GM21717 (cell line): ENCODE data around the gene MICAL3.
"Not testable (repeated sequence)": the region's sequence is repeated elsewhere in the genome, so short reads cannot be mapped to it uniquely, and the experiment has no call there.

Experiments used
- ATAC-seq: cut with Tn5 transposase; IDR thresholded peaks from one replicate; pipeline ENCODE4 v1.9.1; 2021; ENCODE audit warnings: mild to moderate bottlenecking, moderate library complexity; ENCODE audit not compliant: unreplicated experiment

Gene MICAL3

GRCh38 chr22:17892376-17892775 lies 132.0 kb downstream of the MICAL3 start:
- ATAC-seq: no peak

- ATAC-seq: no peak
Measured at GRCh38 chr22:17891481-17892167, 132.7 kb downstream of the MICAL3 start.

DNA sequence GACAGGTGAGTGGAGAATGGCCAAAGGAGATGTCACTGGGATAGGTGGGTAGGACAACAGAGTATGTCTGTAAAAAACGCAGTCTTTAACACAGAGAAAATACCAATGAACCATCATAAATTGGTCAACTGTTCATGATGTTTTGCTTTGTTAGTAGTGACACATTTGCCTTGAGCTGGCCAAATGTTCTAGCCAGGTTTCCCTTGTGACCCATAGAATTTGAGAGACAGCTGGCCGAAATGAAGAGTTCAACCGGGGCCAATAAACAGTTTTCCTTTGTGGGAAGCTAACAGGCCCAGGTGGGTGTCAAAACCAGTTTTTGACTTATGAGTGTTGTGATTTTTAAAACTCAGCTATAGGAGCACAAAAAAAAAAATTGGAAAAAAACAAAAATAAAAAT lies 133.5 kb downstream of the MICAL3 start:
- no peak for ATAC-seq

DNA sequence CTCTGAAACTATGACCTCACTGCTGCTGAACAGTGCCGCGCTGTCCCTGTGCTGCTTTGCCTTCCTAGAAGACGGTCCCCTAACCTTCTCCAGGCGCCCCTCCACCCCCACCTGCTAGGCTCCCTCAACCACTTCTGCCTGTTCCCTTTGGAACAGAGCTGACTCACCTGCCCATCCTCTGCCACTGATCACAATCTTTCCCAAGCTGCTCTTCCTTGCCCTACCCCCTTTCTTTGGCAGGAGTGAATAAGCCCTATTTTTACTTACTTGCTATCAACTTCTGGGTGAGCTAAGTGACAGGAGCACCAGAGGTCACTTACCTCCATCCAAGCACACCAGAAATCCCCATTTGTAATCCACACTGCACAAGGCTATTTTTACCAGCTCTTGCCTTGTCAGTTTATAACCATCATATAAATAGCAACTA lies 134.1 kb downstream of the MICAL3 start:
- ATAC-seq: no peak

DNA sequence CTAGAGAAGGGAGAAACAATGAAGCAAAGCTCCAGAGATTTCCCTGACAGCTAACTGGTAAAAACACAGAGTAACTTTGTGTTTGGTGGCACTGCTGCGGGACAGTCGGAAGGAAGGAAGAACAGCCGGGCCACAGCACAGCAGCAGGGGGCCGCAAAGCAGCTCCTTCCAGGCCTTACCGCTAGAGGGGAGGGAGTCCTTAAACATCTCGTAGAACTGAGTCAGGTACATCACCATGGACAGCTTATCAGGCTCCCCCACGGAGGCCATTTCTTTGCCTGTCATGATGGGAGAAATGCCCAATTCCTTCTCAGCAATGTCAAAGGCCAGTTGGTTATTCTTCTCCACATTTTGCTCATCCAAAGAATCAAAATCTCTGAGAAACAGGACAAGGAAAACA lies 135.5 kb downstream of the MICAL3 start:
- ATAC-seq: no peak

DNA sequence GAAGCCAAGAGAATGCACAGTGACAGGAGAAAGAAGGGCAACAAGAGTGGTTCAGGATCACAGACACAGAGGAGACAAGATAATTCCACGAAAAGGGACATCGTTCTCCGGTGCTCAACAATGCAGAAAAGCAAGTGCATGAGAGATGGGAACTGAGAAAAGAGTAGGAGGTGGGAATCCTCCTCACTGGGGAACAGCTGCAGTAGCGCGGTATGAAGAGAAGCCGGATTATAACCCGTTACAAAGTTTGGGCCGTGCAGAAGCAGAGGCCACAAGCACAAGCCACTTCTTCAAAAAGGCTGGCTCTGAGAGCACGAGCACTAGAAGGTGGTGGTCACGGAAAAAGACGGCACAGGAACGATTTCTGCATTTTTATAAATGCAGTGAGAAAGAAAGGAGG lies 135.9 kb downstream of the MICAL3 start:
- no peak for ATAC-seq

- no peak for ATAC-seq
Measured at GRCh38 chr22:17884893-17885292, 139.5 kb downstream of the MICAL3 start.

DNA sequence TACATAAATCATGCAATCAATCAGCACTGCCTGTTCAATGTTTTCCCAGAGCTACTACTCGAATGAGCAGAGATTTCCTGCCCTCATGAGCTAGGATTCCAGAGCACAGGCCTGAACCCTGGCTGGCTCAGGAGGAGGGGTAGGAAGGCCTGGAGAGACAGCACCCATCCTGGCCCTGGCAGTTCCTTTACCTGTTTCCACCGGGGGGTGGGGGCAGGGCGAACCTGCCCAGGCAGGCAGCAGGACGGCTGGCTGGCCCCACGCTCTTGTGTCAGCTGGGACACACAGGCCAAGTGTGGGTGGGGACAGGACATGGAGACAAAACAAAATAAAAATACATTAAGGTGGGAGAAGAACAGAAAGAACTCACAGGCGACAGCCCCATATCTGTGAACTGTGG lies 140.3 kb downstream of the MICAL3 start:
- no peak for ATAC-seq

- ATAC-seq: no peak
Measured at GRCh38 chr22:17883356-17883755, 141.0 kb downstream of the MICAL3 start.

DNA sequence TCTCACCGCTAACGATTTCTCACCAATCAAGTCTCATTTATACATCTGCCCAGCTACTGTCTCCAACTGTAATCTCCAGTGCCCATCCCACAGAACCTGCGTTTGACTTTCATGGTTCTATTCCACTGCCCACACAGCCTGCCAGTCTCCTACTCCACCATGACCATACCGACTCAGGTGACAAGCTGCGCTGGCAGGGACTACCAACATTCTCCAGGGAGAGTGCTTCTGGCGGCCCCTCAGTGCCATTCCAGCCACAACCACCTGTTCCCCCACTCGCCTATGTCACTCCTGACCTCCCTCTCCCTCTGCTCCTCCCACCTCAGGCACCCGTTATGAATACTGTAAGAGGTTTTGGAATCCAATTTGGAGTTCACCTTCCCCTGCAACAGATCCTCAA lies 141.6 kb downstream of the MICAL3 start:
- ATAC-seq: no peak

- no peak for ATAC-seq
Measured at GRCh38 chr22:17882162-17882561, 142.2 kb downstream of the MICAL3 start.

- no peak for ATAC-seq
Measured at GRCh38 chr22:17881366-17881765, 143.0 kb downstream of the MICAL3 start.

DNA sequence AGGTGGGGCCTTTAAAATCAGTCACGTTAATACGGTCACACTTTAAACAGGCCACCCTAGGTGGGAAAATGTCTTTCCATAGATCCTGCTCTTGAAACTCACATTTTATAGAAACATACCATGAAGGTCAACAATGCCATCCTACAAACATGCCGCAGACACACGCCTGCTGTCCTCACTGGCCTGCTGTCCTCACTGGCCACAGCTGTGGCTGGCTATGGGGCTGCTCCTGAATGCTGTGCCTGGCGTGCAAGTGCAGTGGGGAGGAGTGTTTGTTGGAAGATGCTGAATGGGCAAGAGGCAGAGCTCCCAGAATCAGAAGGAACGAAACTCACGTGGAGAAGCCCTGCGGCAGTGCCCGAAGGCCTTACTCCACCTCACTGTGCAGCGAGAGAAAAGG lies 143.9 kb downstream of the MICAL3 start:
- no peak for ATAC-seq

DNA sequence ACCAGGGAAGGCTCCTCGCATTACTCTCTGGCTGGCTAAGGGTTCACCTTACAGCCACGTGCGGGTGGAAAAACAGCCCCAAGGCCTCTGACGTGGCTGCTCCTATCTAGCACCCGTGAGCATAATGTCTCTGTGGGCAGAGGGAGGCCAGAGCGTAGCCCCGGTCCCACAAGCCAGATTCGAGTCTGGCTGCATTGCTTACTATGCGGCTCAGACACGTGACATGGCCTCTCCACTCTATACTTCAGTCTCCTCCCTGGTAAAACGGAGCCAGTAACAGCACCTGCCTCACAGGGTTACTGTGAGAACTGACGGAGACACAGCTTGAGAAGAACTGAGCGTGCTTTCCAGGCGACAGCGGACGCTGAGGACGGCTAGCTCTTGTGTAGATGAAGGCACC lies 144.3 kb downstream of the MICAL3 start:
- no peak for ATAC-seq

DNA sequence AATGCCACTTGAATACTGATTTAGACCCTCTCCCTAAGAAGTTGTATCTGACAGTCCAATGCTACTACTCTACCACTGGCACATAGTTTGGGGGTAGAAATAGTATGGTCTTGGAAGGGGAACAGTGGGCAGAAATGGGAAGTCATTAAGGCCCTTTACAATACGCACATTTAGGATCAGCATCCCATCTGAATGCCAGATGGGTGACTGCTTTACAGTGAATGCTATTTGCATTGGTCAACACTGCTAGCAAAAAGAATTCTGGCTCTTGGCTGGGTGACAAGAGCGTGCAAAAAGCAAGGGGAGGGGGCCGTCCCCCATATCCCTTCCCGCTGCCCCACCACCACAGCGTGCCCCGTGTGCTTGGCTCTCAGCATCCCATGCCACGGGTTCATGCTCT lies 145.4 kb downstream of the MICAL3 start:
- ATAC-seq: no peak

GRCh38 chr22:17878186-17878694 lies 146.1 kb downstream of the MICAL3 start:
- no peak for ATAC-seq

DNA sequence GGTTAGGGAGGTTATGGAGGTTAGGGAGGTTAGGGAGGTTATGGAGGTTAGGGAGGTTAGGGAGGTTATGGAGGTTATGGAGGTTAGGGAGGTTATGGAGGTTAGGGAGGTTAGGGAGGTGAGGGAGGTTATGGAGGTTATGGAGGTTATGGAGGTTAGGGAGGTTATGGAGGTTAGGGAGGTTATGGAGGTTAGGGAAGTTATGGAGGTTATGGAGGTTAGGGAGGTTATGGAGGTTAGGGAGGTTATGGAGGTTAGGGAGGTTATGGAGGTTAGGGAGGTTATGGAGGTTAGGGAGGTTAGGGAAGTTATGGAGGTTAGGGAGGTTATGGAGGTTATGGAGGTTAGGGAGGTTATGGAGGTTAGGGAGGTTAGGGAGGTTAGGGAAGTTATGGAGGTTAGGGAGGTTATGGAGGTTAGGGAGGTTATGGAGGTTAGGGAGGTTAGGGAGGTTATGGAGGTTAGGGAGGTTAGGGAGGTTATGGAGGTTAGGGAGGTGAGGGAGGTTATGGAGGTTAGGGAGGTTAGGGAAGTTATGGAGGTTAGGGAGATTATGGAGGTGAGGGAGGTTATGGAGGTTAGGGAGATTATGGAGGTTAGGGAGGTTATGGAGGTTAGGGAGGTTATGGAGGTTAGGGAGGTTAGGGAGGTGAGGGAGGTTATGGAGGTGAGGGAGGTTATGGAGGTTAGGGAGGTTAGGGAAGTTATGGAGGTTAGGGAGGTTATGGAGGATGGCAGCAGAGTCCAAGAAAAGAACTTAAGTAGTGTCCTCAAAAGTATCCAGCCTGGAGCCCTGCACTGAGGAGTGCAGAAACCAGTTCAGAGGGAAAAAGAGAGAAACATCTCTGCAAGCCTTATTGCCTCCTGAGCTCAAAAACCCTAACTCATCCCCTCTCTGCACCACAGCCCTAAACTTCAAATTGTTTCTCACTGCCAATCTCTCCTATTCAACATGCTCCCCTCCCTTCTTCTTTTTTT lies 147.2 kb downstream of the MICAL3 start:
- ATAC-seq: not testable (repeated sequence)

DNA sequence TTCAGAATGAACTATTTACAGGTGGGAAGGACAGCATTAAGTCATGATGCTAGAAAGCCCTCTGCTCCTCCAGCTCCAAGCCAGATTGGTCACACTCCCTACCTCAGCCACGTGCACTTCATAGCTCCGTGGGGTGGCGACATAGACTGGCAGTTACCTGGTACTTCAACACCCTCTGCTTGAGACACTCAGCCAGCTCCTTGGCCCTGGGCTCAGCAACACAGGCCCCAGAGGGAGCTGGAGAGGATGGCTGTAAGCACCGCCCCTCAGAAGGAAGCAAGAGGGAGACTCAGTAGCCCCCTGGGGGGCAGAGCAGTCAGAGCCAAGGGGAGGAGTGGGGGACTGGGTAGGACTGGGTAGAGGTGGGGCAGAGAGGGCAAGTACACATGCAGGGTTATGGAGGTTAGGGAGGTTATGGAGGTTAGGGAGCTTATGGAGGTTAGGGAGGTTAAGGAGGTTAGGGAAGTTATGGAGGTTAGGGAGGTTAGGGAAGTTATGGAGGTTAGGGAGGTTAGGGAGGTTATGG lies 148.0 kb downstream of the MICAL3 start:
- no peak for ATAC-seq

- no peak for ATAC-seq
Measured at GRCh38 chr22:17875631-17876030, 148.7 kb downstream of the MICAL3 start.

GRCh38 chr22:17875156-17875555 lies 149.2 kb downstream of the MICAL3 start:
- no peak for ATAC-seq

DNA sequence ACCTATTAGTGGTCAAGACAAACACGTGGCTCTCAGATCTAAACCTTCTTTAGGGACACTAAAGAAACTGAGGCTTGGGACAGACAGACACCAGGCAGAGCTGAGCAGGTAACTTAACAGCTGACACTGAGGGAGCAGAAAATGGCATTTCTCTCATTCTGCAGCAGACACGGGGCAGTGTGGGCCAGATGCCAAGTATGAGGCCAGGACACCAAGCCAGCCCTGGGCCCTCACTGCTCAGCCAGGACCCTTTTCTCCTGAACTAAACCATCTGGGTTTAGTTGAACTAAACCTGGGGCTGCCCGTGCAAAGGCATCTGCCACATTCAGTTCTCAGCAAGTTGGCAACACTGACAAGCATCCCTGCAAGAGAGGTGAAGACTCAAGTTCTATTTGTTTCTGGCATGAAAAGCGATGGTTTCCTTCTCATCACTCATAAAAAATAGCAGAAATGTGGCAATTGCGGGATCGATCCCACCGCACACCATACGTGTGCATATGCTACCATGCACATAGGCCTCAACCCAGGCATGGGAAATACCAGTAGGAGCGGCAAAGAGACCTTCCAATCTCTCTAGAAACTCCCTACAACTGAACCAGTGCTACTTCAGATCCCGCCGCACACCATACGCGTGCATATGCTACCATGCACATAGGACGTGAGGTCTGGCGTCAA lies 150.0 kb downstream of the MICAL3 start:
- no peak for ATAC-seq
